ENCODE data around the gene CALB2.

CALB2 gene

DNA sequence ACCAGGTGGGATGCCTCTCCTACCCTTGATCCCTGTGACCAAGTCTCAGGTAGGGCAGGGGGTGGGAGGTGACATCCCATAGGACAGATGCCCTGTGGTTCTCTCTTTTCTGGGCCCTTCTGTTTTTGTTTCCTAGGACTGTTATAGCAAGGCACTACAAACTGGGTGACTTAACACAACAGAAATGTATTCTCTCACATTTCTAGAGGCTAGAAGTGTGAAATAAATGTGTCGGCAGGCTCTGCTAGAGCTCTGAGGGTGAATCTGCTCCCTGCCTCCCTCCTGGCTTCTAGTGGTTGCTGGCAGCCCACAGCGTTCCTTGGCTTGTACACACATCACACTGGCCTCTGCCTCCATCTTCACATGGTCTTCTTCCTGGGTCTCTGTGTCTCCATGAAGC is 12.7 kb downstream of the CALB2 start:
- no peak overlapping the region for H3K4me3 ChIP-seq (ENCODE audit: low read depth, low read length)
- no peak for TF ChIP-seq CTCF (IDR thresholded peaks at IDR 0.05; ENCODE audit: borderline replicate concordance, insufficient read depth, low read depth, low read length)

- no peak for TF ChIP-seq CTCF (IDR thresholded peaks at IDR 0.05; ENCODE audit: borderline replicate concordance, insufficient read depth, low read depth, low read length)
- H3K4me3 ChIP-seq (ENCODE audit: low read depth, low read length) = no peak overlapping the region
These were observed 14.6 kb downstream of the CALB2 start for GRCh38 chr16:71373073-71373472.

GRCh38 chr16:71376465-71377157 is 18.1 kb downstream of the CALB2 start:
- no peak overlapping the region for H3K4me3 ChIP-seq (ENCODE audit: low read depth, low read length)
- TF ChIP-seq CTCF (IDR thresholded peaks at IDR 0.05; ENCODE audit: borderline replicate concordance, insufficient read depth, low read depth, low read length) = no peak

- TF ChIP-seq CTCF (IDR thresholded peaks at IDR 0.05; ENCODE audit: borderline replicate concordance, insufficient read depth, low read depth, low read length) = no peak
- H3K4me3 ChIP-seq (ENCODE audit: low read depth, low read length) = no peak overlapping the region
These were observed 21.2 kb downstream of the CALB2 start for GRCh38 chr16:71379711-71380110.

- H3K4me3 ChIP-seq (ENCODE audit: low read depth, low read length) = no peak overlapping the region
- no peak for TF ChIP-seq CTCF (IDR thresholded peaks at IDR 0.05; ENCODE audit: borderline replicate concordance, insufficient read depth, low read depth, low read length)
These were observed 22.3 kb downstream of the CALB2 start for GRCh38 chr16:71380831-71381230.

DNA sequence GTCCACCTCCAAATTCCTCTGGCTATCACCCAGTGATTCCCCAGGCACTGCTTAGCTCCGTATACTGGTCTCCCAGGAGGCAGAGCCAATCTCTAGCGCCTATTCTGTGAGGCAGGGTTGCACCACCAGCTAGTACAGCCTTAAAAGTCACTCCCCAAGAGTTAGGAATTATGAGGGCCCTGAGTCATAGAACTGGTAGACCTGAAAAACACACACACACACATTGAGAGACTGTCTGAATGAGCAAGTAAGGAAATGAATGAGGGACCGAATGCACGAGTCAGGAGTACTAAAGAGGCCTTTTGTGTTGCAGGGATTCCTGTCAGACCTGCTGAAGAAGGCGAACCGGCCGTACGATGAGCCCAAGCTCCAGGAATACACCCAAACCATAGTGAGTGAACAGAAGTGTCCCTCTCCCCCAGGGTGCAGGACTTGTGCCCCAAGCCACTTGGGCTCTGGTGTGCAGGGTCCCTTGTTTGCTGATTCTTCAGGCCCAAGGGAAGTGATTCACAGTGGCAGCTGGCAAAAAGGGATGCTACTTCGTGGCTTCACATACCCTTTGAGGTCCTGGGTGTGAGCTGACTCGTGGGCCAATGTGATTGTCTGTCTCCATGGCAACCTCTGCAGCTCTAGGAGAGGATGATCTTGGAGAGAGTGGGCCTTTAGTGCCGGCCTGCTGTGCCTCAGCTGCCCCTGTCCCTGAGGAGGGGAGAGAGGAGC is 24.7 kb downstream of the CALB2 start:
- no peak overlapping the region for H3K4me3 ChIP-seq (ENCODE audit: low read depth, low read length)

More for the DNA sequence above, 24.7 kb downstream of the CALB2 start:
- no peak for TF ChIP-seq CTCF (IDR thresholded peaks at IDR 0.05; ENCODE audit: borderline replicate concordance, insufficient read depth, low read depth, low read length)
